SK-N-SH (cell line): ENCODE data around the gene CTNNB1. TPM values are rescaled to one million over a fixed set of nuclear protein-coding genes. Genes with fewer than 3 reads are reported as not detected.

Experiments
- CTCF ChIA-PET: fragments of 300-600, 350-600 bp; formaldehyde crosslinking; extraction: SDS; loops from one replicate; lab custom pipeline; 2021; lab: Yijun Ruan, JAX
- POLR2A ChIA-PET: fragments of 350-600 bp; sonication (Branson Sonifier 250); formaldehyde crosslinking; extraction: SDS; loops from one replicate; lab custom pipeline; 2020; ENCODE audit warnings: antibody characterized with exemption, inconsistent platforms; lab: Yijun Ruan, JAX
- DNase-seq: peaks from one replicate; pipeline ENCODE4 v3.0.0; 2012
- H2AFZ ChIP-seq: fragments of 200-600 bp; sonication (generic); 2 replicates; pipeline ENCODE4 v1.8.1; 2016; ENCODE audit warnings: antibody characterized with exemption, mild to moderate bottlenecking, low read depth
- H3F3A ChIP-seq: fragments of 200-600 bp; sonication (generic); replicated peaks from 2 replicates; pipeline ENCODE3; 2016; ENCODE audit warnings: antibody characterized with exemption, mild to moderate bottlenecking; ENCODE audit not compliant: insufficient read depth
- H3K27ac ChIP-seq, 2 experiments: fragments of 200-500 bp in 1 of 2; fragments of 200-600 bp in 1 of 2; sonication (Bioruptor generic) in 1 of 2; sonication (generic), shearing (Covaris generic) in 1 of 2; 2 replicates each; pipeline versions ENCODE4 v1.5.1 to v1.6.1; 2014 to 2016; ENCODE audit warnings: low read depth in 2 of 2, inconsistent platforms in 1 of 2, low read length in 1 of 2, mild to moderate bottlenecking in 1 of 2, mixed read lengths in 1 of 2
- H3K27me3 ChIP-seq: fragments of 200-600 bp; sonication (generic), shearing (Covaris generic); 2 replicates; pipeline ENCODE4 v1.6.1; 2016; ENCODE audit warnings: mixed run types; ENCODE audit not compliant: insufficient read depth
- H3K36me3 ChIP-seq, 2 experiments: fragments of 200-500 bp in 1 of 2; fragments of 200-600 bp in 1 of 2; sonication (Bioruptor generic) in 1 of 2; sonication (generic) in 1 of 2; replicated peaks in 1 of 2; 2 replicates each; pipeline versions ENCODE3 to v1.5.1; 2014 to 2016; ENCODE audit warnings: low read length in 1 of 2, mild to moderate bottlenecking in 1 of 2; ENCODE audit not compliant: insufficient read depth in 2 of 2, control insufficient read depth in 1 of 2
- H3K4me1 ChIP-seq, 2 experiments: fragments of 200-500 bp in 1 of 2; fragments of 200-600 bp in 1 of 2; sonication (Bioruptor generic) in 1 of 2; sonication (generic), shearing (Covaris generic) in 1 of 2; 2 replicates each; pipeline versions ENCODE4 v1.5.1 to v1.6.1; 2014 to 2016; ENCODE audit warnings: low read depth in 1 of 2, low read length in 1 of 2, mixed run types in 1 of 2; ENCODE audit not compliant: insufficient read depth in 2 of 2, control insufficient read depth in 1 of 2
- H3K4me2 ChIP-seq: fragments of 200-600 bp; sonication (generic), shearing (Covaris generic); 2 replicates; pipeline ENCODE4 v1.6.1; 2017; ENCODE audit warnings: mixed run types
- H3K4me3 ChIP-seq, 2 experiments: fragments of 200-500 bp in 1 of 2; fragments of 200-600 bp in 1 of 2; sonication (Bioruptor generic) in 1 of 2; sonication (generic), shearing (Covaris generic) in 1 of 2; 2 replicates each; pipeline versions ENCODE4 v1.5.1 to v1.8.1; 2014 to 2016; ENCODE audit warnings: low read depth in 2 of 2, inconsistent platforms in 1 of 2, low read length in 1 of 2, mild to moderate bottlenecking in 1 of 2, mixed read lengths in 1 of 2, moderate library complexity in 1 of 2
- H3K79me2 ChIP-seq: fragments of 200-600 bp; sonication (generic); 2 replicates; pipeline ENCODE4 v1.8.1; 2017; ENCODE audit warnings: mild to moderate bottlenecking; ENCODE audit not compliant: insufficient read depth
- H3K9ac ChIP-seq: fragments of 200-600 bp; sonication (generic); 2 replicates; pipeline ENCODE4 v1.6.1; 2017; ENCODE audit warnings: mixed run types
- H3K9me2 ChIP-seq: fragments of 200-600 bp; sonication (generic); 2 replicates; pipeline ENCODE4 v1.6.1; 2017; ENCODE audit warnings: mixed run types
- H3K9me3 ChIP-seq: fragments of 200-600 bp; sonication (generic); 2 replicates; pipeline ENCODE4 v1.6.1; 2017; ENCODE audit warnings: mixed run types, mild to moderate bottlenecking, moderate library complexity
- H4K20me1 ChIP-seq: fragments of 200-600 bp; sonication (generic); 2 replicates; pipeline ENCODE4 v1.6.1; 2017; ENCODE audit warnings: mild to moderate bottlenecking, mixed run types; ENCODE audit not compliant: insufficient read depth
- EZH2phosphoT487 ChIP-seq: fragments of 200-600 bp; sonication (generic); IDR thresholded peaks from 2 replicates; pipeline ENCODE4 v1.6.1; 2017; ENCODE audit warnings: low read depth, mixed run types, mild to moderate bottlenecking, antibody characterized with exemption, moderate library complexity, borderline replicate concordance
- FOSL2 ChIP-seq: IDR thresholded peaks from 2 replicates; pipeline ENCODE4 v1.4.0; 2012; ENCODE audit warnings: low read depth, mild to moderate bottlenecking, moderate library complexity, borderline replicate concordance
- GABPA ChIP-seq: IDR thresholded peaks from 2 replicates; pipeline ENCODE4 v1.4.0; 2012; ENCODE audit warnings: low read depth, mild to moderate bottlenecking
- JUND ChIP-seq: IDR thresholded peaks from 2 replicates; pipeline ENCODE4 v1.4.0; 2012
- MEF2A ChIP-seq: IDR thresholded peaks from 2 replicates; pipeline ENCODE4 v1.4.0; 2012; ENCODE audit warnings: low read depth, borderline replicate concordance
- MXI1 ChIP-seq: IDR thresholded peaks from 2 replicates; pipeline ENCODE4 v1.6.1; 2012; ENCODE audit warnings: mild to moderate bottlenecking, low read depth, low read length, improper control_type of control experiment
- RCOR1 ChIP-seq: fragments of 150-350 bp; IDR thresholded peaks from 2 replicates; pipeline ENCODE4 v1.6.1; 2017; ENCODE audit warnings: antibody characterized with exemption, low read length
- SMC3 ChIP-seq: IDR thresholded peaks from 2 replicates; pipeline ENCODE4 v1.6.1; 2012; ENCODE audit warnings: low read depth, low read length, improper control_type of control experiment
- TAF1 ChIP-seq: IDR thresholded peaks from 2 replicates; pipeline ENCODE4 v1.6.1; 2012; ENCODE audit warnings: low read depth, mild to moderate bottlenecking, low read length, moderate library complexity, borderline replicate concordance
- YY1 ChIP-seq: IDR thresholded peaks from 2 replicates; pipeline ENCODE4 v1.4.0; 2012; ENCODE audit warnings: low read depth, mild to moderate bottlenecking
- WGBS: methylation state at CpG from one replicate; pipeline ENCODE4 v1.1.6; 2017; ENCODE audit warnings: low lambda C conversion rate; 5-methylcytosine and 5-hydroxymethylcytosine counted together
- polyA plus RNA-seq, 3 experiments: library from polyadenylated mRNA; depleted of rRNA; stranded (reverse); fragments of >200 nt; gene quantifications; 2 replicates each; pipeline ENCODE4 v1.2.3, GENCODE V29; 2012
- TF ChIP-seq, protein P1 (sequence below): IDR thresholded peaks from 2 replicates; pipeline ENCODE4 v1.6.1; 2012; ENCODE audit warnings: mild to moderate bottlenecking, low read depth, low read length, moderate library complexity
- TF ChIP-seq, protein P2 (sequence below): fragments of 150-350 bp; IDR thresholded peaks from 2 replicates; pipeline ENCODE4 v1.6.1; 2016; ENCODE audit warnings: mild to moderate bottlenecking, low read depth, low read length
- TF ChIP-seq, protein P3 (sequence below): IDR thresholded peaks from 2 replicates; pipeline ENCODE4 v1.4.0; 2012; ENCODE audit warnings: low read depth
- TF ChIP-seq, protein P4 (sequence below): fragments of 150-350 bp; IDR thresholded peaks from 2 replicates; pipeline ENCODE4 v1.6.1; 2017; ENCODE audit warnings: antibody characterized with exemption, low read length, low read depth, borderline replicate concordance

CTNNB1 gene
- polyA plus RNA-seq, 1 of the 3 experiments (the other 2 are of a cell fraction), result 178 TPM

DNA sequence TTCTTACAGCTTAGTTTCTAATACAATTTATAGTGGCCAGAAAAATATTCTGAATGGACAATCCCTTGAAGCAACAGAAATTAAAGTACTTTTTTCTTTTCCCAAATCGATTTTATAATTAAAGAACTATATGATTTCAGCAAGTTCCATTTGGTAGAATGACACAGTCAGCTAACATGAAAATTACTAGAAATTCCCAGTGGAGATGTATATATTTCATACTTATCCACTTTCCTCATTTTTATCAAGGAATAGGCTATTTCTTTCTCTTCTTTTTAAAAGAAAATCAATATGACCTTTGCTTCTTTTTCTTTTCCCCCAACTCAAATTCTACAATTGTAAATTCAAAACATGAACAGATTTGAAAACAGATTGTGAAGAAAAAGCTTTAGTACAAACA is 6.4 kb upstream of the CTNNB1 start:
- Histone ChIP-seq H3K9me3 (no peaks in the 10 kb centered on the region), H2AFZ (no peak overlapping the region), H3K4me2 (no peak overlapping the region), H3K4me1 (no peaks in the 10 kb centered on the region; a peak in 2 of 4 replicates), H4K20me1 (no peaks in the 10 kb centered on the region), H3K79me2 (no peaks in the 10 kb centered on the region), H3K4me3 (no peak overlapping the region), H3K27me3 (peaks cover 4% of the 10 kb centered on the region; the same call in 1 of the 2 replicates), H3K36me3 (no peaks in the 10 kb centered on the region), H3K27ac (no peak overlapping the region), H3F3A (no peaks in the 10 kb centered on the region), H3K9ac (no peak overlapping the region), H3K9me2 (no peaks in the 10 kb centered on the region)
- POLR2A ChIA-PET, result no interaction called here
- WGBS, result 45% methylated on average over 1 of the region's 1 CpG
- CTCF ChIA-PET, result interaction anchor here (0.7 to 1.4 kb wide), 3 partner anchors 12 to 1308 kb away, joined by 3 to 4 read pairs (median 3); no protein-coding TSS in a partner anchor
- DNase-seq, result no peak
- TF ChIP-seq YY1 (no peak), EZH2phosphoT487 (no peak)

DNA sequence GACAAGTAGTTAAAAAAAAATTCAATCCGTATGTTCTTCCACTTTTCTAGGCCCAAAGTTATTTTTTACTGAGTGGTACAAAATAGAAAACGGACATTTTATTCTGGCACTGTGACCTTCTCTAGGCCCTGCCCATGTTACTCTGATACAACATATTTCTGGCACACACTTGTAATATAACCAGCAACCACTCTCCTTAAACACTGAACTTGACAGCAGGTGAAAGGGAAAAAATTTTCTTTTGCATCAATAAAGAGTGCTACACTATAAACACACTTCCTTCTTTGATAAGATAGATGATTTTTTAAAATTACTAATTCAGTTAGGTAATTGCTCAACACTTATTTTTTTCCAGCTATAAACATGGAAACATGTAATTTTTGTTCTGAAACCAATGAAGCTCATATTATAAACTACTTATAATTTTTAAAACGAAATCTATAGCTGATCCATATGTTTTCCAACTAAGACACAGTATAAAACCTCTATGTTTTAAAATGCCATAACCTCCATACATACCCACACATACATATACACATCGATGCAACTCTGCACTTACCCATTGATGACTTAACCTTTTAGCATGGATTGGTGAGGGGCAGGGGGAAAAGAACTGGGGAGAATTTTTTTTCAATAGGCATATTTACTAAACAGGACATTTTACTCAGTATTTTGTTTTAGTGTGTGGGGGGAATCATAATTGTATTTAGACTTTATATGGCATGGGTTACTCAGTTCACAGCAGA is 5.3 kb upstream of the CTNNB1 start:
- H3F3A ChIP-seq, result no peaks in the 10 kb centered on the region
- DNase-seq, result no peak
- no peaks in the 10 kb centered on the region for H3K36me3 ChIP-seq
- no peak overlapping the region for H3K4me3 ChIP-seq
- no peaks in the 10 kb centered on the region for H4K20me1 ChIP-seq
- no peak overlapping the region for H3K27ac ChIP-seq
- H2AFZ ChIP-seq, result no peak overlapping the region
- ChIA-PET POLR2A (no interaction called here), CTCF (interaction anchor here (1.4 kb wide), 1 partner anchor 13 kb away, joined by 3 read pairs; no protein-coding TSS in a partner anchor)
- WGBS, result 48% methylated on average over 4 of the region's 4 CpGs
- H3K9ac ChIP-seq, result no peak overlapping the region
- H3K4me1 ChIP-seq, result peaks cover 0 to 3% of the 10 kb centered on the region in 2 experiments; a peak in 2 of 4 replicates
- peaks cover 4% of the 10 kb centered on the region; the same call in 1 of the 2 replicates for H3K27me3 ChIP-seq
- no peak overlapping the region for H3K4me2 ChIP-seq
- H3K79me2 ChIP-seq, result 0 out of 2 replicates have a peak, but pooled peaks cover 4% of the 10 kb centered on the region
- no peaks in the 10 kb centered on the region for H3K9me3 ChIP-seq
- H3K9me2 ChIP-seq, result no peaks in the 10 kb centered on the region
- no peak for TF ChIP-seq TAF1

DNA sequence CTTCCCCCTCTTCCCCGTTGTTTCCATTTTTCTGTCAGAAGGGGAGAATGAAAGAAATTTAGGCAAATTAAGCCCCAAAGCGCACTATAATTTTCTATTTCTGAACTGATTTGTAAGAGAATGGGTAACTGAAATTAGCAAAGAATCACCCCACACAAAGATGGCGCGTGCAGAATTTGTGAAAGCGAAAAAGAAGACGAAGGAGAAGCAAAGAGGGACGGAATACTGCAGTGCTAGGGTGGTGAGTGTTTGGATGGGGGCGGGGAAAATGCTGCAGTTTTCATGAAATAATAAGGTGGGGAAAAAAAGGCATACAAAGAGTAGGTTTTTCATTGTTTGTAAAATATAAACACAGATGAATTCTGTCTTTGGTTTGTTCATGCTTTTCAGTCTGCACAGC is 4.6 kb upstream of the CTNNB1 start:
- POLR2A ChIA-PET, result no interaction called here

More for the DNA sequence above, 4.6 kb upstream of the CTNNB1 start:
- DNase-seq, result no peak
- no peaks in the 10 kb centered on the region for H3F3A ChIP-seq
- CTCF ChIA-PET, result no interaction called here
- H4K20me1 ChIP-seq, result no peaks in the 10 kb centered on the region
- 88% methylated on average over 8 of the region's 8 CpGs for WGBS
- no peaks in the 10 kb centered on the region for H3K36me3 ChIP-seq
- H3K27ac ChIP-seq, result no peak overlapping the region
- no peaks in the 10 kb centered on the region for H3K9me3 ChIP-seq
- H2AFZ ChIP-seq, result no peak overlapping the region
- no peak overlapping the region for H3K4me2 ChIP-seq
- peaks cover 4% of the 10 kb centered on the region; the same call in 1 of the 2 replicates for H3K27me3 ChIP-seq
- H3K9ac ChIP-seq, result no peak overlapping the region
- TF ChIP-seq YY1 (no peak), MEF2A (no peak), JUND (no peak), FOSL2 (no peak), MXI1 (no peak), SMC3 (no peak), GABPA (no peak), RCOR1 (no peak)
- TF ChIP-seq, protein P1, sequence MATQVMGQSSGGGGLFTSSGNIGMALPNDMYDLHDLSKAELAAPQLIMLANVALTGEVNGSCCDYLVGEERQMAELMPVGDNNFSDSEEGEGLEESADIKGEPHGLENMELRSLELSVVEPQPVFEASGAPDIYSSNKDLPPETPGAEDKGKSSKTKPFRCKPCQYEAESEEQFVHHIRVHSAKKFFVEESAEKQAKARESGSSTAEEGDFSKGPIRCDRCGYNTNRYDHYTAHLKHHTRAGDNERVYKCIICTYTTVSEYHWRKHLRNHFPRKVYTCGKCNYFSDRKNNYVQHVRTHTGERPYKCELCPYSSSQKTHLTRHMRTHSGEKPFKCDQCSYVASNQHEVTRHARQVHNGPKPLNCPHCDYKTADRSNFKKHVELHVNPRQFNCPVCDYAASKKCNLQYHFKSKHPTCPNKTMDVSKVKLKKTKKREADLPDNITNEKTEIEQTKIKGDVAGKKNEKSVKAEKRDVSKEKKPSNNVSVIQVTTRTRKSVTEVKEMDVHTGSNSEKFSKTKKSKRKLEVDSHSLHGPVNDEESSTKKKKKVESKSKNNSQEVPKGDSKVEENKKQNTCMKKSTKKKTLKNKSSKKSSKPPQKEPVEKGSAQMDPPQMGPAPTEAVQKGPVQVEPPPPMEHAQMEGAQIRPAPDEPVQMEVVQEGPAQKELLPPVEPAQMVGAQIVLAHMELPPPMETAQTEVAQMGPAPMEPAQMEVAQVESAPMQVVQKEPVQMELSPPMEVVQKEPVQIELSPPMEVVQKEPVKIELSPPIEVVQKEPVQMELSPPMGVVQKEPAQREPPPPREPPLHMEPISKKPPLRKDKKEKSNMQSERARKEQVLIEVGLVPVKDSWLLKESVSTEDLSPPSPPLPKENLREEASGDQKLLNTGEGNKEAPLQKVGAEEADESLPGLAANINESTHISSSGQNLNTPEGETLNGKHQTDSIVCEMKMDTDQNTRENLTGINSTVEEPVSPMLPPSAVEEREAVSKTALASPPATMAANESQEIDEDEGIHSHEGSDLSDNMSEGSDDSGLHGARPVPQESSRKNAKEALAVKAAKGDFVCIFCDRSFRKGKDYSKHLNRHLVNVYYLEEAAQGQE, result no peak
- TF ChIP-seq, protein P2, sequence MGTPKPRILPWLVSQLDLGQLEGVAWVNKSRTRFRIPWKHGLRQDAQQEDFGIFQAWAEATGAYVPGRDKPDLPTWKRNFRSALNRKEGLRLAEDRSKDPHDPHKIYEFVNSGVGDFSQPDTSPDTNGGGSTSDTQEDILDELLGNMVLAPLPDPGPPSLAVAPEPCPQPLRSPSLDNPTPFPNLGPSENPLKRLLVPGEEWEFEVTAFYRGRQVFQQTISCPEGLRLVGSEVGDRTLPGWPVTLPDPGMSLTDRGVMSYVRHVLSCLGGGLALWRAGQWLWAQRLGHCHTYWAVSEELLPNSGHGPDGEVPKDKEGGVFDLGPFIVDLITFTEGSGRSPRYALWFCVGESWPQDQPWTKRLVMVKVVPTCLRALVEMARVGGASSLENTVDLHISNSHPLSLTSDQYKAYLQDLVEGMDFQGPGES, result no peak
- TF ChIP-seq, protein P3, sequence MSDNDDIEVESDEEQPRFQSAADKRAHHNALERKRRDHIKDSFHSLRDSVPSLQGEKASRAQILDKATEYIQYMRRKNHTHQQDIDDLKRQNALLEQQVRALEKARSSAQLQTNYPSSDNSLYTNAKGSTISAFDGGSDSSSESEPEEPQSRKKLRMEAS, result no peak
- TF ChIP-seq, protein P4, sequence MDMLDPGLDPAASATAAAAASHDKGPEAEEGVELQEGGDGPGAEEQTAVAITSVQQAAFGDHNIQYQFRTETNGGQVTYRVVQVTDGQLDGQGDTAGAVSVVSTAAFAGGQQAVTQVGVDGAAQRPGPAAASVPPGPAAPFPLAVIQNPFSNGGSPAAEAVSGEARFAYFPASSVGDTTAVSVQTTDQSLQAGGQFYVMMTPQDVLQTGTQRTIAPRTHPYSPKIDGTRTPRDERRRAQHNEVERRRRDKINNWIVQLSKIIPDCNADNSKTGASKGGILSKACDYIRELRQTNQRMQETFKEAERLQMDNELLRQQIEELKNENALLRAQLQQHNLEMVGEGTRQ, result no peak
- peaks cover 0 to 3% of the 10 kb centered on the region in 2 experiments; a peak in 2 of 4 replicates for H3K4me1 ChIP-seq
- no peak overlapping the region for H3K4me3 ChIP-seq
- H3K79me2 ChIP-seq, result peaks cover 8% of the 10 kb centered on the region; the same call in 1 of the 2 replicates
- no peaks in the 10 kb centered on the region for H3K9me2 ChIP-seq
